NCI-H2029 (cell line): Measurements from ENCODE around the gene KLHDC8A.

Experiments
- DNase-seq: peaks from one replicate; lab custom pipeline; 2025; lab: John Stamatoyannopoulos, UW

KLHDC8A gene

DNA sequence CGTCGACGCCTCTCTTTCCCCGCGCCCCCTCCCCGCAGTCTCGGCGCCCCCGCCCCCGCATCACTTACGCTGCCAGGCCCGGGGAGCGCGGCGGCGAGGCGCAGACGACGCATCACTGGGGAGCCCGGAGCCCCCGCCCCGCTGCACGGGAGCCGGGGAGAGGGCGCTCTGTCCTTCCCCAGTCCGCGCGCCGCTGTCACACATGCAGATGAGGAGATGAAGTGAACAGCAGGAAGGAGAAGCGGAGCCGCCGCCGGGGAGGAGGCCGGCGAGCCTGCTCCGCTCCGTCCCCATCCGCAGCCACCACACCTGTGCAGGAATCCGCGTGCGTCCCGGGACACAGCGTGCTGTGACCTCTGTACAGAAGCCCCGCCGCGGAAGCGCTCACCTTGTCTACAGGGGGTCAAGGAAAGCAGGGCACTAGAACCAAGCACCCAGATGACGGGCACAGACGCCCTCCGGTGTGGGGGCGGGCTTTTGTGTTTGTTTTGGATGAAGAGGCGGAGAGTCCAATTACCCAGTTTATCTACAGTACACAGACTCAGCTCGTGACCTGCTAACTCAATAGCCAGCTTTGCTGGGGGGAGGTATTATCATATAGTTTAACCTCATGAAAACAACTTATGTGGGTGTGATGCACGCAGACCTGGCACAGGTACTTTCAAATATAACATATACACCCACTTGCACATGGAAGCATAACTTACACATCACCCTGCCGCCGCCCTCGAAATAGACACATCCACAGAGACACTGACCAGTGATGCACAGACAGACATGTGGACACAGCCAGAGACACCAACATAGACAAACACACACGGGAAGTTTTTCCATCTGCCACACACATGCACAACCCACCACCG lies 12.4 kb downstream of the KLHDC8A start:
- DNase-seq = peak; percentile 35

DNA sequence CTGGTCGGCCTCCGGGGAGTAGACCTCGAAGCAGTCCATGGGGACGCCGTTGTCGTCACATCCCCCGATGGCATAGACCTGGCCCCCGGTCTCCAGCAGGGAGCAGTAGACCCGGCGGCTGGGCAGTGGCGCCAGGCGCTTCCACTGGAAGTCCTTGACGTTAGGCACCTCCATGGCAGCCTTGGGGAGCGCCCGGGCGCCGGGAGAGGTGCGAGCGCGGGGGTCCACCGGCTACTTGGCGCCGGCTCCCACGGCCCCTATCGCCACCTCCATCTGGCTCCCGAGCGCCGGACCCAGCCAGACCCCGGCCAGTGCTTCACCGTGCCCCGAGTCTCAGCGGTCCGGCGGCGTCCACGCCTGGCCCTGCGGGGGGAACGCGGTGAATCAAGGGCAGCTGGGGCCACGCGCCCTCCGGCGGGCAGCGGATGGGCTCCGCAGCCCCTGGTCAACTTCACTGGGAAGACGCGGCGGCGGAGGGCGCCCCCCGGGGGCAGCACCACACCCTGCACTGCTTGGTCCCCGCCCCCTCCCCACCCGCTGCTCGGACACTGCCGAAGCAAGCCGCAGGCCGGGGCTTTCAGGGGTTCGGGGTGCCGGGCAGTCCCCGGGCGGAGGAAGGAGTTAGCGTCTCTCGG lies 13.2 kb downstream of the KLHDC8A start:
- DNase-seq = no peak

DNA sequence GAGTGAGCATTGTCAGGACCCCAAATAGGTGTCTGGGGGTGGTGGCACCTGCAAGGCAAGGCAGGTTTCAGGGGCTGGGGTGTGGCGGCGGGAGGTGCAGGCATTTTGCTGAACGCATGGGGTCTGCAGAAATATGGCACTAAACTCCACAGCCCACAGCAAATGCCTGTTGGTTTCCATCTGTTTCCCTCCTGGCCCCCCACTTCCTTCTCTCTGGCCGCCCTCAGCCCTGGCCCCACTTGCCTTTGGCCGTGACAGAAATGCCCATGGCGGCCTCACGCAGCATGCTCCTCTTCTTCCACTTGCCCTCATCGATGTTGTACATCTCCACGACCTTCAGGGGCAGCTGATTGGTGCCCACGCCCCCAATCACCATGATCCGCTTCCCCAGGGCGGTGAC lies 13.7 kb downstream of the KLHDC8A start:
- no peak for DNase-seq

DNA sequence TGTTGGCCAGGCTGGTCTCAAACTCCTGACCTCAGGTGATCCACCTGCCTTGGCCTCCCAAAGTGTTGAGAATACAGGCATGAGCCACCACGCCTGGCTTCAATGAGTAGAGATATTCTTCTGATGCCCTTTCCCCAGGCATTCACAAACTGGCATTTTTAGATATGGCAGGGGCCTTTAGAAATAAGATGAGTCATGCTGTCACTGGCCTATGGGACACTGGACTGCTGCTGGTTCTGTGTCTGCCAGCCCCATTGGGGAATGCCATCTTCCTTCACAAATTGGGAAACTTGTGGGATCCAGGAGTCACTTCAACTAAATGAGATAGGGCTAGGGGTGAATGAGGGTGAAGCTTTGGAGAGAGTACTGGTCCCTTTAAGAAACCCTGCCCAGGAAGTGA lies 16.0 kb downstream of the KLHDC8A start:
- no peak for DNase-seq

DNA sequence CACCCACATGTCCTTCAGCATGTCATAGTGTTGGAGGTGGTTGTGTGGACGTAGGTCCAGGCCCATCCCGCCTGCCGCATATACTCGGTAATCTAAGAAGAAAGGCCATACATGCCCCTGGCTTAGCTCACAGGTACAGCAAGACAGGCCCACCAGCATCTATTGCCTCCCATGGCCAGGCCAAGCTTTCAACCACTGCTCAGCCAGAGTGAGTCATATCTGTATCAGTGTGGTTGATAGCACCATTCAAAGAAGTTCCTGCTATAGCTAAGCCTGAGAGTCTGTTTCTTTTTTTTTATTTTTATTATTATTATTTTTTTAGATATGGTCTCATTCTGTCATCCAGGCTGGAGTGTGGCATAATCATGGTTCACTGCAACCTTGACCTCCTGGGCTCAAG lies 17.0 kb downstream of the KLHDC8A start:
- no peak for DNase-seq

DNA sequence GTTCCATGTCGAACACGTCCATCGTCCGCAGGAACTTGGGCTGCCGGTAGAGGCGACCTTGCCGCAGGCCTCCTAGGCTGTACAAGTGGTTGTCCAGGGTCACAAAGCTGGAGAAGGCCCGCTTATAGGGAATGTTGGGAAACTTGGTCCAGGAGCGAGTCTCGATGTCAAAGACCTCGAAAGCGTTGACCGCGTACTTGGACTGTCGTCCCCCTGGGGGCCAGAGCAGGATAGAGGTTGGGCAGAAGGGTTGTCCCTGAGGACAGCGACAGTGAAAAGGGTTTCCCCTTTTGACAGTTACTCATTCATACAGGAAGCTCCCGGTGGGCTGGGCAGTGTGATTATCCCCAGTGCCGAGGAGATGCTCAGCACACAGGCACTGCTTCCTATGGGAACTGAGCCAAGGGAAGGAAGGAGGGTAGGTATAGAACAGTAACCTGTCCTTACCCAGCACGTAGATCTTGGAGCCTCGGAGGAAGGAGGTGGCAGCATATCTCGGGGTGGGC lies 17.5 kb downstream of the KLHDC8A start:
- no peak for DNase-seq

DNA sequence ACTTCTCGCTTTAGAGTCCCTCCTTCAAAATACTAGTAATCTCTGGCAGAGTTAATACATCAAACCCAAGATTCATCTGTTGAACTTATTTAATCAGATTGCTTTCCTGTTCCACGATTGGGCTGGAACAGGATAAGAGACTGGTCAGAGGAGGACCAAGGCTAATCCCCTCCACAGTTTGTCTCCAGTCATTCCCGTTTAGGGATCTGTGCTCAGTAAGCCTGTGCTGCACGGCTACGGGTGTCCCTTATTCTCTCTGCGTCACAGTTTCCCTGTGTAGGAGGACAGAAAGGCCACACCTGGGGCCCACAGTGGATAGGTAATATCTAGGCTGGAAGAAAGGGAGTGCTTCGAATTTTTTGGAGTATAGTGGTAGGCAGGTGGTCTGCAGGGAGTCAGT lies 18.7 kb downstream of the KLHDC8A start:
- DNase-seq = no peak

DNA sequence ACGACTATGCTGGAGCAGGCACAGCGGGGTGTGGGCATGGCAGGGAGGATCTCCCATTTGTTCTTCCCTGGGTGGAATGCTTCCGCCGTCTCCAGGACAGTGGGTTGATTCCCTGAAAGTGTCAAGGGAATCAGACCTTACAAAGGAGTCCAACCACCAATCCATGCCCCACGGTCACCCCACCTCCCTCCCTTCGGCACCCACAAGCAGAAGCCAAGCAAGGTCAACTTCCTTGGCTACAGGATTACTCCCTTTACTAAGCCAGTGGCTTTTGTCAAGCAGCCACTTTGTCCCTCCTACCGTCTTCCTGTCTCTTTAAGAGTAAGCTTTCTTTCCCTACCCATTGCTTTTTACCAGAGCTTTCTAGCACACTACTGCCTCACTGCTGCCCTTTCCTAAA lies 19.2 kb downstream of the KLHDC8A start:
- DNase-seq = no peak

DNA sequence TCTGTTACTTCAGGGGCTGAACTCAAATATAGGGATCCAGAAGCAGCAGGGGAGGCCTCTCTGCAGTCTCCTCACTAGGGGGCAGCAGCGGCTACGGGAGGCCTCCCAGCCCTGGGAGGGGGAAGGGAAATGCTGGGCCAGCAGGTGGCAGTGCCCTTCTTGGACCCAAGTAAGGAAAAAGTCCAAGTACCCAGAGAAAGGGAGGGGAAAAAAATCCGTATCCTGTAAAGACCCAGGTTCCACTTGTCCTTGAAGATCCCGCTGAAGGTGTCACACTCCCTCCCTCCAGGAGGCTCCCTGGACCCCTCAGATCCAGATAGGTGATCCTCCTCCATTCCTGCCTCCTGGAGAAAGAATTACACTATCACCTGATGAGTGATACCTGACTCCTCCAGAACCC lies 21.0 kb downstream of the KLHDC8A start:
- DNase-seq = peak; percentile 73

DNA sequence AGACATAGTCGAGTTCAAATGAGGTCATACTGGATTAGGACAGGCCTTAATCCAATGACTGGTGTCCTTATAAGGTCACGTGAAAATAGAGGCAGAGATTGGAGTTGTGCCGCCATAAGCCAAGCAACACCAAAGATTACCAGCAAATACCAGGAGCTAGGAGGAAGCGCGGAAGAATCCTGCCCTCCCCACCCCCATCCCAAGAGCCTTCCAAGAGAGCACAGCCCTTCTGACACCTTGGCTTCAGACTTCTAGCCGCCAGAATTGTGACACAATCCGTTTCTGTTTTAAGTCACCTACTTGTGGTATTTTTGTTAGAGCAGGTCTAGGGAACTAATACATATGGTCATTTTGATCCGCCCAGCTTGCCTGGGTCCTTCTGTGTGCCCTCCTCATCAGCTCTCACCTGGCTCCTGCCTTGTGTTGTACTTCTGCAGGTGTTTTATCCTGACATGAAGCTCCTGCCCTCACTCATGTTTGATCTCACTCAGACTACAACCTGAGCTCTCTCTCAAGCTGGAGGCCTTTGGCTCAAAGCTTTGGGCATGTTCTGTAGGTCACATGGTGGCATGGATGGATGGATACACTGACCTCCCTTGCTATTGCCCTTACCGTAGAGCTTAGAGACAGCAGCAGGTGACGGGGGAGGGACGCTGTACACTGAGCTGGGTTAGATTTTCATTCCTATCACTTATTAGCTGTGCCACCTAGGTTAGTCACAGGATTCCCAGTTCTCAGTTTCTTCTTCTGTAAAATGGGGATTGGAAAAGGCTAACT lies 24.5 kb downstream of the KLHDC8A start:
- no peak for DNase-seq

DNA sequence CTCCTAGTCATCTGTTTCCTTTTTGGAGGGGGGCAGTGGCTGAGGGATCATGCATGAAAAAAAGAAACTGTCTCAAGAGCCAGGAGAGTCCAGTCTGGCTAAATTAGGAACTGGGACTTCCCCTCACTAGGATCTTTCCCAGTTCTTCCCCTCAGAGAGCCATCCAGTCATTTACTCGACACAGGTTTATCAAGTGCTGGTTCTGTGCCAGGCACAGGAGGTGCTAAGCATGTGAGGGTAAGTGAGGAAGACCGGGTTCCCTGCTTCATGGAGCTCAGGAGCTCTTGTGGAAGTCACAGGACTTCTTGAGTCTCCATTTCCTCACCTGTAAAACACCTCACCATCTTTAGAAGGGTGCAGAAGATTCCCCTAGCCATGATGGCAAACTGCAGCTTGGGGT lies 26.6 kb downstream of the KLHDC8A start:
- no peak for DNase-seq

DNA sequence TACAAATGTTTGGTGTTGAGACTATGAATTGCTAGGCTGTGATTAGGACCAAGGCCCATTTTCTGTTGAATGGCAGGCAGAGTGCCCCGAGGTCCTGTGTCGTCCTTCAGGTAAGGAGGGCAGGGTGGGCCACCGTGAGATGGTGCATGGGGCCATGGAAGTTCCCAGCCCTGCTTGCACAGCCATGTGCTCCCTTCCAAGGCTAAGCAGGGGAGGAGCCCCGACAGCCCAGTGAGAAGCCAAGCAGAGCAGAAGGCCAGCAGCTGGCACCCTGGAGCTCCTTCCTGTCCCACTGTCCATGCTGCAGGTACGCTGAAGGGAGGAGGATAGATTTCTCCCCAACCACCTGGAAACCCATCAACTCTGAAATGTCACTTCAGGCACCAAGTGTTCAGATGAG lies 27.0 kb downstream of the KLHDC8A start:
- DNase-seq = no peak

DNA sequence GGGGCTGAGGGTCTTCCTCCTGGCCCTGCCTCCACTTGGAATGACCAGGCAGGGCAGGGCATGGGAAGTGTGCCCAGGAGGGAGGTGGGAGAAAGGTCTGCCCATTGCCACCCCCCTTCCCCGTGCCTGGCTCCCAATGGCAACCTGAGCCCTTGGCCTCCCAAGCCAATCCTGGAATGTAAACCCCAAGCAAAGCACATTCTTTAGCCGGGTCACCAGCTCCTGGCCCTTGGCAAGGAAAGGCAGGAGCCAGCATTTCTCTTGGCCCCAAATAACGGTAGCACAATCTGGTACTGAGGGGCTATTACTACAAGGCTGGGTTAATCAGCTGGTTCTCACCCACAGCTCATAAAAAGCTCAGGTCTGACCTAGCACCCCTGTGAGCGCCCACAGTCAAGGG lies 28.2 kb downstream of the KLHDC8A start:
- DNase-seq = no peak

DNA sequence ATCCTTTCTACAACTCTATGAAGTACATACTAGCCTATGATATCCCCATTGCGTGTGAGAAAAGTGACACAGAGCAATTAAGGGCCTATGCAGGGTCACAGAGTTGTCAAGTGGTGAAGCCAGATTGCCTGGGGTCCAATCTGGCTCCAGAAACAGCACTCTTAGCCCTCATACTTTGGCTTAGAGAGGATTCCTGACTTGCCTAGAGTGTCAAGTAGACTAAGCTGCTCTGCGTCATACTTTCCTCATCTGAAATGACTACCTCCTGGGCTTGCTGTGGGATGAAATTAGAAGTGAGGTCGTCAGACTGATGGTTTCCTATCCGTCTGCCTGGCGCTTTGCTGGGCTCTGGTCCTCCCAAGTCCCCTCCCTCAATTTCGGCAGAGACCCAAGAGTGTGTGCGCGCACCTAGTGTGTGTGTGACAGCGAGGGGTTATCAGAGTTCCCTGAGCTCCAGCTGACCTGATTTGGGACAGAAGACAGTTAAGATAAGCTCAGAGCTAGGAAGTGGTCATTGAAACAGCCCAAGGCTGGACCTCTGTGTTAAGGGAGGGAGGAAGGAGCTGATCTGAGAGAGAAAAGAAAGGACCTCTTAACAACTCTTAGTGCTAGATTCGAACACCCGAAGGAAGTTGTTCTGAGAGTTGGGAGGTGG lies 29.8 kb downstream of the KLHDC8A start:
- no peak for DNase-seq

DNA sequence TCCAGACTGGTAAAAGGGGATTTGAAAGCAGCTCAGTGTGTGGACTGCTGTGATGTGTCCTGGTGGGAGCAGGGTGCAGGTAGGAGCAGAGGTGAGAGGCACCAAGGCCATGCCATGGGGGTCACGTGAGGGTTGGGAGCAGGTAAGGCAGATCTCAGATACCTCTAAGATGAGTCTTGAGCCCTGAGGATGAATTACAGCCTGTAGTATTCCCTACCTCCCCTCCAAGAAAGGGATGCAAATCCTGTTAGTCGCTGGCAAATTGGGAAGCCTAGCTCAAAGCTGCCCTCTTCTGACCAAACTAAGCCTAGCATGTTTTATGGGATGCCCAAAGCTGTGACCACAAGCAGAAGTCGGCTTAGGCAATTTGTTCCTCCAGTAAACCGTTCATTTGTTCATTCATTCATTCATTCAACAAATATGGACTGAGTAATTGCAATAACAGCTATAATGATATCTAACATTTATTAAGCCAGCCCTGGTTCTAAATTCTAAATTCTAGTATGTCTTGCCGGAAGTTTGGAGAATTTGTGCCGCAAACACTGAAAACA lies 31.3 kb downstream of the KLHDC8A start:
- no peak for DNase-seq

DNA sequence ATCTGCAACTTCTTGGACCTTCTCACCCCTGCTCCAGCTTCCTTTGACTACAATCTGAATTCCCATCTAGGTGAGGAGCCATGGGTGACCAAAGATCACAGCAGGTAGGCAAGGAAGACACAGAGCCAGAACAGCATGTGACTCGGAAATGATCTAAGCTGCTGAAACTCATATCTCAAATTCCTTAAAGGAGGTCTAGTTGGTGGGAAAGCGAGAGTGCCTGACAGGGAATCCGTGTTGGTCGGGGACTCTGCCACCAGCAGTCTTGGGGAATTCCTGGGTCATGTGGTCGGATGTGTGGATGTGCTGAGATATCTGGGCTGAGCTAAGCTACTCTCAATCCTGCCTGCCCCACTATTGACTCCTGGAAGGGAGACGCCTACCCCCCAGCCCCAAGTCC lies 31.9 kb downstream of the KLHDC8A start:
- no peak for DNase-seq

DNA sequence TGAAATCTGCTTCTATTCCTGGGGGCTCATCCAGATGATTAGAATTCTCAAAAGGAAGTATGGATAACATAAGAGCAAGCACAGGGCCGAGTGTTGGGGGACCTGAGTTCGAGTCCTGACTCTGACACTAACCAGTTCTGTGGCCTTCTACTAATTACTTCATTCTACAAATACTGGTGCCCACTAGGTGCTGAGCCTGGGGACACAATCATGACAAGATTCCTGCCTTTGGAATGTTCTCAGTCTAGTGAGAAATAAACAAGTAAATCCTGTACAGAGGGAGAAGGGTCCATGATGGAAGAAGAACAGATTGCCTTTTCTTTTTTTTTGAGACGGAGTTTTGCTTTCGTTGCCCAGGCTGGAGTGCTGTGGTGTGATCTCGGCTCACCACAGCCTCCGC lies 32.9 kb downstream of the KLHDC8A start:
- no peak for DNase-seq

DNA sequence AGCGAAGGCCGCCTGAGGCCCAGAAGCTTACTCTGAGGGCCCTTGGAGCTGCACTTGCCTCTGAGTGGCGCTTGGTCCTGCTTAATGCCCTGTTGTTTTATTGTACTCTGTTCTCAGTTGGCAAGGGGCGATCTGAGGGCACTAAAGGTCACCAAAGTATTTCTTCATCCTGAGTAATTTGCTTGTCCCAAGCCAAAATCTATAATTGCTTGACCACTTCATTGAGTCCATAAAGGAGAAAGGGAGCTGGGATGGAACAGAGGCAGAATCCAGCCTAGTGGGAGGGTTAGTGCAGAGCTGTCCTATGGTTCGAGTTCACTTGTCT lies 34.8 kb downstream of the KLHDC8A start:
- no peak for DNase-seq

DNA sequence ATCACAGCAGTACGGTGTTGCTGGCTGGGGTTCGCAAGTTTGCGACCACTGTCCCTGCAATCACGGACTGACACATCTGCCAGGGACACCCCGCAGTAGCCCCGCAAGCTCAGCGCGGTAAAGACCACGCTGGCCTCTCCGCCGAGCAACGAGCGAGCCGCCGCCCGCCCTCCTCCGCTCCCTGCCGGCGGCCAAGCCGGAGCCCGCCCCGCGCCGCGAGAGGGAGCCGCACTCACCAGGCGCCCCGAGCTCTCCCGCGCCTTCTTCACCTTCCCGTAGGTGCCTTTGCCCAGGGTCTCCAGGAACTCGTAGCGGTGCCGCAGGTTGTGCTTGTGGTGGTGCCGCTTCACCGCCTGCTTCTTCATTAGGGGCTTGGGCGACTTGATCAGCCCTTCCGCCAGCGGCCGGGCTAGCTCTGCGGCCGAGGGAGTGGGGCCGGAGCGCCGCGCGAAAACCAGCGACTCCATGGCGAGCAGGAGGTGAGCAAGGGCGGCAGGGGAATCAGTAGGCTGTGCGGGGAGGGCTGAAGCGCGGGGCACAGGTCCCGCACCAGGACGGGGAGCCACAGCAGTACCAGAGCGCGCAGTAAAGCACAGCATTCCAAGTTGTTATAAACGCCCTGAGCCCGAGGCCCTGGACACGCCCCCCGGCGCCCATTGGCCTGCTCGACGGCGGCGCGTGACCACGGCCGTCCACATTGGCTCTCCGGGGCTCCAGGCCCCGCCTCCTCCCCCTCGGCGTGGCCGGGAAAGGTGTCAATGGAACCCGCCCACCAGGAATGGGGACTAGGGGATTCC lies 35.4 kb downstream of the KLHDC8A start, which contains the start of gene NUAK2:
NUAK2 (minus strand) TSS at position 584 of the 797 bp plus-strand sequence; CDS start at position 467, 117 bp downstream.
- DNase-seq = peak; percentile 90

DNA sequence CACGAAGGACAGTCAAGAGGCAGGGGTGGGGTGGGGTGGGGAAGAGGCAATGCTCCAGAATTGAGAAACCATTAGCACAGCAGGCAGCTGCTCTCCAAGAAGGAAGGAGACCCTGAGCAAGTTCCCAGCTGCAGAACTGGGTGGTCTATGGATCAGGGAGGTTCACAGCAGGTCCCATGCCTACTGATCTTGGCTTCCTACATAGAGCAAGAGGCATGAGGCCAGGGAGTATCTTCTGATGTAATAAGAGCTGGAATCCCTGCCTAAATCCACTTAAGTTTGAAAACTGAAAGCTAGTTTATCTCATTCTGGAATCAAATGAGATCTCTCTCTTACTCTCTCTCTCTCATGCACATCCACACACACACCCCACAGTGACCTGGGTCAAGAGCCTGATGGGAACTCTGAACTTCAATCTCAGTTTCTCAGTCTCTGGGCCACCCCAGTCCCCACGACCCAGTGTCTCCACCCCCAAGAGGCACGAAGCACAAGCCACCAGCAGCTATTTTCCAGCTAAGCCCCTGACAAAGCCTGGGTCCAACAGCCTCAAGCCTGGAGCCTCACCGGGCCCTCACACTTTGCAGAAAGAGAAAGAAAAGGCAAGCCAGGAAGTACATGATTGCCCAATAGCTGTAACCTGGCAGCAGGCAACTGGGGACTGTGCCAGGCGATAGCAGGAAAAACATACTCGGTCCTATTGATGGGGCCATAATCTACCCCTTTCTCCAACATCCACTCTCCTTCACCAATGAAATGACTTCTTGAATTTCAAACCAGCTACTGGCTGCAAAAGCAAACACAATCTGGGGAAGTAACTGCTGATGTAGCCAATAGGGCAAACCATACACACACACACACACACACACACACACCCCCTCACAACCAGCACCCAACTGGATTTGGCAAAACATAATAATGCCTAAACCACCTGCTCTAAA lies 37.4 kb downstream of the KLHDC8A start:
- DNase-seq = peak; percentile 95
